ENCODE data around the gene GOLGA6A.

DNA sequence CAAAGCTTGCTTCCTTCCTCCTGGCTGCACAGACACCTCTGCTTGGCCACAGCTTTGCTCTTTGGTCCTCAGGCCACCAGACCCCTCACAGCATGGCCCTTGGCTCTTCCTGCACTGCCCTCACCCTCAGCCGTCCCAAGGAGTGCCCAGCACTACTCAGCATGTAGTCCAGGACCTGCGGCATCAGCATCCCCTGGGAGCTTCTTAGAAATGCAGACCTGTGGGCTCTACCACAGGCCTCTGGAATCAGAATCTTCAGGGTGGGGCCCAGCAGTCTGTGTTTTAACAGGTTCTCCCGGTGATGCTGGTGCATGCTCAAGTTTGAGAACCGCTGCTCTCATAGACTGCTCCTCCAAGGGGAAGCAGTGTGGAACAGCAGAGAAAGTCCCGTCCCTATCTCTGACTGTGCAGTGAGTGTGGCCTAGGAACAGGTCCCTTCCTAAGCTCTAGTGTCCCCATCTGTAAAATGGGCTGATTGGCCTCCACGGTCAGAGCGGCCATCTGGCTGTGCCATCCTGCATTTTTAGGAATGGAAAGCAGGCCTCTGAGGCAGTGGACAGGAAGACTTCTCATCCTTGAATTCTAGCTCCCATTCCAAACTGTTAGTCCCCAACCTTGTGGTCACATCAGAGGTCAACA, 36.6 kb downstream of the GOLGA6A start:
- no peak for TF ChIP-seq CTCF (IDR thresholded peaks at IDR 0.05; ENCODE audit: control extremely low read depth in 1 of 3, insufficient read depth in 1 of 3, low read depth in 1 of 3, low read length in 3 of 3)
- TF ChIP-seq POLR2A (IDR thresholded peaks at IDR 0.05; ENCODE audit: control extremely low read depth in 1 of 2, low read depth in 2 of 2, low read length in 2 of 2), result no peak
- TF ChIP-seq PHF8 (conservative IDR thresholded peaks at IDR 0.05; ENCODE audit: low read depth, low read length), result no peak
- no peak for TF ChIP-seq NRF1 (IDR thresholded peaks at IDR 0.05; ENCODE audit: low read depth, low read length)
- TF ChIP-seq SP4 (IDR thresholded peaks at IDR 0.05; ENCODE audit: low read length), result no peak
- TF ChIP-seq ZNF274 (IDR thresholded peaks at IDR 0.05; ENCODE audit: borderline replicate concordance, extremely low read depth, low read length), result no peak
- no peak for TF ChIP-seq YY1 (IDR thresholded peaks at IDR 0.05; ENCODE audit: low read depth, low read length)
- no peak for TF ChIP-seq POLR2AphosphoS5 (IDR thresholded peaks at IDR 0.05; ENCODE audit: low read depth, low read length)
- no peak for TF ChIP-seq CBX8 (IDR thresholded peaks at IDR 0.05; ENCODE audit: borderline replicate concordance, low read depth, low read length)
- TF ChIP-seq EZH2 (IDR thresholded peaks at IDR 0.05; ENCODE audit: low read depth, low read length, severe bottlenecking), result no peak
- TF ChIP-seq, protein P1, sequence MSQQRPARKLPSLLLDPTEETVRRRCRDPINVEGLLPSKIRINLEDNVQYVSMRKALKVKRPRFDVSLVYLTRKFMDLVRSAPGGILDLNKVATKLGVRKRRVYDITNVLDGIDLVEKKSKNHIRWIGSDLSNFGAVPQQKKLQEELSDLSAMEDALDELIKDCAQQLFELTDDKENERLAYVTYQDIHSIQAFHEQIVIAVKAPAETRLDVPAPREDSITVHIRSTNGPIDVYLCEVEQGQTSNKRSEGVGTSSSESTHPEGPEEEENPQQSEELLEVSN (IDR thresholded peaks at IDR 0.05), result no peak
- no peak for TF ChIP-seq CBX5 (IDR thresholded peaks at IDR 0.05; ENCODE audit: low read depth, low read length)

Data from H1 (cell line).